Measurements from ENCODE around the gene DNAH2.

DNA sequence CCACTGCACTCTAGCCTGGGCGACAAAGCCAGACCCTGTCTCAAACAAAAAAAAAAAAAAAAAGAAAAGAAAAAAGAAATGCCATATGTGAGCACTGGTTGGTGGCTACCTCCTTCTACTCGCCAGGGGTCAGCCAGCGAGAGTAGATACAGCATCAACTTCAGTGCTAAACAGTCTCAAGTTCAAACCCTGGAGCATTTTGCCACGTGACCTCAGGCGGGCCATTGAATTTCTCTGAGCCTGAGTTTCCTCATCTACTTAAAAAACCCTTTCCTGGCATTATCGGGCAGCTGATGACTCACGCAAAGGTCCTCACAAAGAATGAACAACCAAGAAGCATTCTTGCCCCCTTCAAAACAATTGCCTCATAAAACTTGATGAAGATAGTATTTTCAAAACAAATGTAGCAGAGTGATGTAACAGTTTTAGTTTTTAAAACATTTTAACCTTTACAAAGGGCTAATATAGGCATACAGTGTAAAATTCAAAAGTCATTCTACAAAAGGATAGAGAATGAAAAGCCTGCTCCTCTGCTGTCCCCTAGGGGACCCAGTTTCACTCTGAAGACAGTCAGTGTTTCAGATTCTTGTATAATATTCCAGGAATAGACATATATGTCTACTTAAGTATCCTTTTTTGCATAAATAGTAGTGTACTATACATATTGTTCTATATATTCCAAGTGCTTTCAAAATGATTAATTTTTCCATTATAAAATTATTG is 28.4 kb downstream of the DNAH2 start:
- TF ChIP-seq CTCF (IDR thresholded peaks at IDR 0.05) (no peak), POLR2A (IDR thresholded peaks at IDR 0.05) (no peak), EP300 (IDR thresholded peaks at IDR 0.05) (no peak), POLR2AphosphoS5 (IDR thresholded peaks at IDR 0.05) (no peak)

Measured in sigmoid colon (tissue), 4 donors.